Lower lobe of right lung (tissue), 2 donors: Measurements from ENCODE around the gene MCTP1. TPM values are rescaled to one million over a fixed set of nuclear protein-coding genes. Genes with fewer than 3 reads are reported as not detected.
"Not testable (repeated sequence)": the region's sequence is repeated elsewhere in the genome, so short reads cannot be mapped to it uniquely, and the experiment has no call there.

ENCODE experiments used
- ATAC-seq, 2 donors: fragments of 200-7000 bp; cut with Tn5 transposase; one replicate each; pipeline ENCODE4 v1.9.1; 2020 to 2022; ENCODE audit warnings: mild to moderate bottlenecking in 2 of 2, moderate library complexity in 2 of 2
- DNase-seq: peaks from one replicate; pipeline ENCODE4 v3.0.0-alpha.2; 2020
- H3K27ac ChIP-seq: fragments of 200-600 bp; one replicate; pipeline ENCODE4 v1.8.0; 2022
- H3K27me3 ChIP-seq: fragments of 200-600 bp; one replicate; pipeline ENCODE4 v1.8.0; 2022; ENCODE audit warnings: low read depth
- H3K36me3 ChIP-seq: fragments of 200-600 bp; one replicate; pipeline ENCODE4 v1.8.0; 2022; ENCODE audit warnings: mild to moderate bottlenecking
- H3K4me1 ChIP-seq: fragments of 200-600 bp; one replicate; pipeline ENCODE4 v1.8.0; 2022
- H3K4me3 ChIP-seq: fragments of 200-600 bp; one replicate; pipeline ENCODE4 v1.8.0; 2022; ENCODE audit warnings: mild to moderate bottlenecking
- H3K9me3 ChIP-seq: fragments of 200-600 bp; one replicate; pipeline ENCODE4 v1.8.0; 2022
- CTCF ChIP-seq: fragments of 200-600 bp; IDR thresholded peaks from one replicate; pipeline ENCODE4 v1.8.0; 2022; ENCODE audit warnings: antibody characterized with exemption, mild to moderate bottlenecking
- intact Hi-C: fragments of 100-400 bp; cut with DNase I; formaldehyde crosslinking; loops from one replicate; pipeline ENCODE4 v1.11.0; 2022
- total RNA-seq: library from RNA; stranded (reverse); fragmentation: NEBNext Ultra II Directional; extraction: Animal tissue kit (Norgen Biotek cat#: 25700); gene quantifications from one replicate; pipeline ENCODE4 v1.2.1, GENCODE V29; 2021
- donor health status: DM: no; HTN: yes; CAD: no; lungs with severe emphysema.

Gene MCTP1
- total RNA-seq, 1 donor from 2014 or later = 38.7 TPM

- H3K9me3 ChIP-seq = no peaks in the 10 kb centered on the region
- H3K27me3 ChIP-seq = no peaks in the 10 kb centered on the region
- H3K4me3 ChIP-seq = no peak overlapping the region
- peak; percentile 13 for TF ChIP-seq CTCF
- DNase-seq (no peak), ATAC-seq (peak in 1 of 2 donors; percentile 36)
- H3K27ac ChIP-seq = no peak overlapping the region
- peaks cover 9% of the 10 kb centered on the region for H3K4me1 ChIP-seq
- intact Hi-C loops = loop anchor here (10.0 kb wide), 1 partner anchor 286 kb away; no protein-coding TSS in a partner anchor
- no peaks in the 10 kb centered on the region for H3K36me3 ChIP-seq
These were observed 315.7 kb downstream of the MCTP1 start for GRCh38 chr5:94969174-94969573.

- intact Hi-C loops = loop anchor here (10.0 kb wide), 1 partner anchor 286 kb away; no protein-coding TSS in a partner anchor
- peaks cover 9% of the 10 kb centered on the region for H3K4me1 ChIP-seq
- DNase-seq (no peak), ATAC-seq (peak; percentile 79 to 82)
- no peaks in the 10 kb centered on the region for H3K36me3 ChIP-seq
- TF ChIP-seq CTCF = peak; percentile 74
- no peaks in the 10 kb centered on the region for H3K9me3 ChIP-seq
- H3K27ac ChIP-seq = no peak overlapping the region
- H3K27me3 ChIP-seq = no peaks in the 10 kb centered on the region
- no peak overlapping the region for H3K4me3 ChIP-seq
These were observed 316.3 kb downstream of the MCTP1 start for GRCh38 chr5:94968507-94969095.

GRCh38 chr5:94967525-94967924 is 317.4 kb downstream of the MCTP1 start:
- no peak overlapping the region for H3K27ac ChIP-seq
- ATAC-seq = no peak
- intact Hi-C loops = loop anchor here (10.0 kb wide), 1 partner anchor 287 kb away; no protein-coding TSS in a partner anchor

GRCh38 chr5:94959279-94959678 is 325.6 kb downstream of the MCTP1 start:
- H3K36me3 ChIP-seq, H3K9me3 ChIP-seq, ATAC-seq, DNase-seq, H3K27ac ChIP-seq, intact Hi-C loops, H3K4me3 ChIP-seq, H3K4me1 ChIP-seq, H3K27me3 ChIP-seq: not testable (repeated sequence)

More at GRCh38 chr5:94967525-94967924, 317.4 kb downstream of the MCTP1 start:
- no peak for DNase-seq
- Histone ChIP-seq H3K36me3 (no peaks in the 10 kb centered on the region), H3K4me3 (no peak overlapping the region), H3K4me1 (peaks cover 9% of the 10 kb centered on the region), H3K27me3 (no peaks in the 10 kb centered on the region), H3K9me3 (no peaks in the 10 kb centered on the region)
- no peak for TF ChIP-seq CTCF

- TF ChIP-seq CTCF = no peak
- Histone ChIP-seq H3K9me3 (no peaks in the 10 kb centered on the region), H3K4me3 (no peak overlapping the region), H3K36me3 (no peaks in the 10 kb centered on the region), H3K27me3 (no peaks in the 10 kb centered on the region), H3K4me1 (no peaks in the 10 kb centered on the region), H3K27ac (no peak overlapping the region)
- ATAC-seq (peak; percentile 66 to 70), DNase-seq (peak; percentile 78)
- intact Hi-C loops = no loop called here
These were observed 339.2 kb downstream of the MCTP1 start for GRCh38 chr5:94945656-94946055.

- no peak for ATAC-seq
- DNase-seq = no peak
These were observed 340.7 kb downstream of the MCTP1 start for GRCh38 chr5:94944160-94944559.

More at GRCh38 chr5:94944160-94944559, 340.7 kb downstream of the MCTP1 start:
- Histone ChIP-seq H3K9me3 (no peaks in the 10 kb centered on the region), H3K4me1 (no peaks in the 10 kb centered on the region), H3K4me3 (no peak overlapping the region), H3K36me3 (peaks cover 8% of the 10 kb centered on the region), H3K27me3 (no peaks in the 10 kb centered on the region), H3K27ac (no peak overlapping the region)
- intact Hi-C loops = no loop called here
- TF ChIP-seq CTCF = no peak
